Neutrophil (primary cell): ENCODE results near the gene CHD9.

Source experiments
- H3K27ac ChIP-seq: fragments of 200-600 bp; sonication (generic); 2 replicates; pipeline ENCODE4 v1.5.1; 2016; ENCODE audit warnings: mild to moderate bottlenecking, moderate library complexity
- H3K27me3 ChIP-seq: fragments of 200-600 bp; sonication (generic); 2 replicates; pipeline ENCODE4 v1.6.0; 2016; ENCODE audit warnings: mild to moderate bottlenecking
- H3K36me3 ChIP-seq: fragments of 200-600 bp; sonication (generic); 2 replicates; pipeline ENCODE4 v1.5.1; 2017
- H3K4me1 ChIP-seq, 2 experiments: fragments of 200-600 bp in 1 of 2; sonication (generic) in 1 of 2; 1 replicate in 1 of 2; 2 replicates in 1 of 2; pipeline versions ENCODE4 v1.5.1 to v1.6.1; 2013 to 2016; ENCODE audit warnings: low read depth in 1 of 2, low read length in 1 of 2, mild to moderate bottlenecking in 1 of 2, moderate library complexity in 1 of 2; ENCODE audit not compliant: control insufficient read depth in 1 of 2, insufficient read depth in 1 of 2
- H3K4me3 ChIP-seq, 2 experiments: fragments of 200-600 bp in 1 of 2; sonication (generic) in 1 of 2; 1 replicate in 1 of 2; 2 replicates in 1 of 2; pipeline ENCODE4 v1.5.1; 2013 to 2016; ENCODE audit warnings: low read depth in 1 of 2, low read length in 1 of 2, mild to moderate bottlenecking in 1 of 2, moderate library complexity in 1 of 2
- H3K9me3 ChIP-seq: fragments of 200-600 bp; sonication (generic); 2 replicates; pipeline ENCODE4 v1.5.1; 2016
- TF ChIP-seq, protein P1 (sequence below): fragments of 200-600 bp; sonication (generic); IDR thresholded peaks from 2 replicates; pipeline ENCODE4 v1.5.1; 2016; ENCODE audit warnings: antibody characterized with exemption

The CHD9 gene

DNA sequence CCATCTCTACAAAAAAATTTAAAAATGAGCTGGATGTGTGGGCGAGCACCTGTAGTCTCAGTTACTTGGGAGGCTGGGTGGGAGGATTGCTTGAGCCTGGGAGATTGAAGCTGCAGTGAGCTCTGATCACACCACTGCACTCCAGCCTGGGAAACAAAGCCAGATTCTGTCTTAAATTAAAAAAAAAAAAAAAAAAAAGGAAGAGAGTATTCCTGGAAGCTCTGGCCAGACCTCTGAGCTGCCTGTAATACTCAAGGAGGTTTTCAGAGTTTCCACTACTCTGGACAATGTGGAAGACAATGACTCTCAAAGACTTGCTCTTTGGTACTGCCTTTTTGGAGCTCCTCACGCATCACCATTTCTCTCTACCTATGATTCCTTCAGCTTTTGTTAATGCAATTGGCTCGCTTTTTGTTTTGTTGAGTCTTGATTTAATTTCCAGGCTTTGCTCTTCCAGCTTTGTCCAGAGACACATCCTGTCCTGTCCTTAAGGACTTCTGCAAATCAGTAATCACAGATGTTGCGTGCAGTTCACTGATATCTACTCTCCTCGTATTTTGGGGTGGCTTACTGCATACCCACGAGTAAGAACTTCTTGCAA lies 10.8 kb downstream of the CHD9 start:
- TF ChIP-seq, protein P1, sequence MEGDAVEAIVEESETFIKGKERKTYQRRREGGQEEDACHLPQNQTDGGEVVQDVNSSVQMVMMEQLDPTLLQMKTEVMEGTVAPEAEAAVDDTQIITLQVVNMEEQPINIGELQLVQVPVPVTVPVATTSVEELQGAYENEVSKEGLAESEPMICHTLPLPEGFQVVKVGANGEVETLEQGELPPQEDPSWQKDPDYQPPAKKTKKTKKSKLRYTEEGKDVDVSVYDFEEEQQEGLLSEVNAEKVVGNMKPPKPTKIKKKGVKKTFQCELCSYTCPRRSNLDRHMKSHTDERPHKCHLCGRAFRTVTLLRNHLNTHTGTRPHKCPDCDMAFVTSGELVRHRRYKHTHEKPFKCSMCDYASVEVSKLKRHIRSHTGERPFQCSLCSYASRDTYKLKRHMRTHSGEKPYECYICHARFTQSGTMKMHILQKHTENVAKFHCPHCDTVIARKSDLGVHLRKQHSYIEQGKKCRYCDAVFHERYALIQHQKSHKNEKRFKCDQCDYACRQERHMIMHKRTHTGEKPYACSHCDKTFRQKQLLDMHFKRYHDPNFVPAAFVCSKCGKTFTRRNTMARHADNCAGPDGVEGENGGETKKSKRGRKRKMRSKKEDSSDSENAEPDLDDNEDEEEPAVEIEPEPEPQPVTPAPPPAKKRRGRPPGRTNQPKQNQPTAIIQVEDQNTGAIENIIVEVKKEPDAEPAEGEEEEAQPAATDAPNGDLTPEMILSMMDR = no peak
- no peak overlapping the region for H3K27ac ChIP-seq
- no peak overlapping the region for H3K4me3 ChIP-seq
- H3K4me1 ChIP-seq = peaks cover 6 to 12% of the 10 kb centered on the region in 2 experiments
- no peaks in the 10 kb centered on the region for H3K36me3 ChIP-seq
- no peaks in the 10 kb centered on the region for H3K27me3 ChIP-seq
- H3K9me3 ChIP-seq = no peaks in the 10 kb centered on the region

DNA sequence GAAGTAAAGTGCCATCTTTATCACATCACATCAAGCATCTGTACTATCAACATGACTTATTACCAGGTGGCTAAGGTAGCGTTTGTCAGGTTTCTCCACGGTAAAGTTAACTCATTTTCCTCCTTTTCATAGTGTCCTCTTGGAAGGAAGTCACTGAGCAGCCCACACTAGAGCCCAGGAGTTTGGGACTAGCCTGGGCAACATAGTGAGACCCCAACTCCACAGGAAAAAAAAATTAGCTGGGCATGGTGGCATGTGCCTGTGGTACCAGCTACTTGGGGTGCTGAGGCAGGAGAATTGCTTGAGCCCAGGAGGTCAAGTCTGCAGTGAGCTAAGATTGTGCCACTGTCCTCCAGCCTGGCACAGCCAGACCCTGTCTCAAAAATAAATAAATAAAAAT lies 12.9 kb downstream of the CHD9 start:
- H3K27me3 ChIP-seq = no peaks in the 10 kb centered on the region
- no peak overlapping the region for H3K4me3 ChIP-seq
- H3K9me3 ChIP-seq = no peaks in the 10 kb centered on the region
- TF ChIP-seq, protein P1 = no peak
- H3K27ac ChIP-seq = no peak overlapping the region
- no peaks in the 10 kb centered on the region for H3K36me3 ChIP-seq
- peaks cover 5 to 20% of the 10 kb centered on the region in 2 experiments for H3K4me1 ChIP-seq

DNA sequence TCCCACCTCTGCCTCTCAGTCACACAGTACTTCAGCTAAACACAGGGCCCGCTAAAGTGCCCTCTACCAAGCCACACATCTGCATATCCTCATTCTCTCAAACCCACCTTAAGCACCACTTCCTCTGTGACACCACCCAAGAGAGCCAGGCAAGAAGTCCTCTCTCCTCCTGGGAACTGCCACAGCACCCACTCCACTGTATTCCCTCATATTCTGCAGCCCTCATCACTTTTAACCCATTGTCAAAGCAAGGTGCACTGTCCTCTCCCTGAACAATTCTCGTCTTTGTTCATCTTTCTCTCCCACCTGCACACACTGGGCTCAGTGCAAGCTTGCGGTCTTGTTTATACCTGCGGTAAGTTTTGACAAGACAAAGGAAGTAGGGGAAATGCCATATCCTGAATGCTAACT lies 13.6 kb downstream of the CHD9 start:
- H3K36me3 ChIP-seq = no peaks in the 10 kb centered on the region
- H3K27ac ChIP-seq = no peak overlapping the region
- no peaks in the 10 kb centered on the region for H3K27me3 ChIP-seq
- H3K4me3 ChIP-seq = no peak overlapping the region
- H3K4me1 ChIP-seq = peaks cover 5 to 20% of the 10 kb centered on the region in 2 experiments
- TF ChIP-seq, protein P1 = no peak
- no peaks in the 10 kb centered on the region for H3K9me3 ChIP-seq

DNA sequence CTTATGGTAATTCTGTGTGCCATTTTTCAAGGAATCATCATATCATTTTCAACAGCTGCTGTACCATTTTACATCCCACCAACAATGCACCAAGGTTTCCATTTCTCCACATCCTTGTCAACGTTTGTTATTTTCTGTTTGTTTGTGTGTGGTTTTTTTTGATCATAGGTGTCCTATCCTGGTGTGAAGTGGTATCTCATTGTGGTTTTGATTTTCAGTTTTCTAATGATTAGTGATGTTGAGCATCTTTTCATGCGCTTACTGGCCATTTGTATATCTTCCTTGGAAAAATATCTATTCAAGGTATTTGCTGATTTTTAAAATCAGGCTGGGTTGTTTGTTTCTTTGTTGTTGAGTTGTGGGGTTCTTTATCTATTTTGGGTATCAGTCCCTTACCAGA lies 15.0 kb downstream of the CHD9 start:
- Histone ChIP-seq H3K4me1 (peaks cover 5 to 20% of the 10 kb centered on the region in 2 experiments), H3K27me3 (no peaks in the 10 kb centered on the region), H3K27ac (no peak overlapping the region), H3K4me3 (no peak overlapping the region), H3K9me3 (no peaks in the 10 kb centered on the region), H3K36me3 (no peaks in the 10 kb centered on the region)
- TF ChIP-seq, protein P1 = no peak

DNA sequence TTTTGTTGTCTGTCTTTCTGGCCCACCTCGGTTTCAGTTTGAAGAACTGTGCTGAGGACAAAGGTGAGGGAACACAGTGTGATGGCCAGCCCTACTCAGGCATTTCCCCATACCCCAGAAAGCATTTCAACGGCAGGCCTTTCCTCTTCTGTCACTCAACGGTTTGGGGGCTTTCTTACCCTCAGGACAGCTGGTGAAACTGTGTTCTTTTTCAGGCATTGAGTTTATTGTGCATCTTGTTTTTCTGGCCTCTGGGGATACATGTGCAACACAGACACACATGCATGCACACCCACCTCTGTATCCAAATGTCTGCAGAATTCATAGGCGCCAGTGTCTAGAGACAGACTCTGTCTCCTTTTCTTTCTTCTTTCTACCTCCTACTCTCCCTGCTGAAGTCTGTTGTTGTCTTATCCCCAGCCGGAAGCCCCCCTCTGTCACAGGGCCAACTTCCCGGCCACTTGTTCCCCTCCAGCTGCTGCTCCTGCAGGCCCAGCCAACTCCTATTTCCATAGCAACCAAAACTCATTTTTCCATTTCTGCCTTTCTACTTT lies 17.0 kb downstream of the CHD9 start:
- H3K4me3 ChIP-seq = no peak overlapping the region
- peaks cover 5 to 20% of the 10 kb centered on the region in 2 experiments for H3K4me1 ChIP-seq
- no peaks in the 10 kb centered on the region for H3K9me3 ChIP-seq
- no peaks in the 10 kb centered on the region for H3K27me3 ChIP-seq
- TF ChIP-seq, protein P1 = no peak
- H3K36me3 ChIP-seq = no peaks in the 10 kb centered on the region
- H3K27ac ChIP-seq = peak overlapping the region; percentile 27
